Measurements from ENCODE around the gene BGN.

DNA sequence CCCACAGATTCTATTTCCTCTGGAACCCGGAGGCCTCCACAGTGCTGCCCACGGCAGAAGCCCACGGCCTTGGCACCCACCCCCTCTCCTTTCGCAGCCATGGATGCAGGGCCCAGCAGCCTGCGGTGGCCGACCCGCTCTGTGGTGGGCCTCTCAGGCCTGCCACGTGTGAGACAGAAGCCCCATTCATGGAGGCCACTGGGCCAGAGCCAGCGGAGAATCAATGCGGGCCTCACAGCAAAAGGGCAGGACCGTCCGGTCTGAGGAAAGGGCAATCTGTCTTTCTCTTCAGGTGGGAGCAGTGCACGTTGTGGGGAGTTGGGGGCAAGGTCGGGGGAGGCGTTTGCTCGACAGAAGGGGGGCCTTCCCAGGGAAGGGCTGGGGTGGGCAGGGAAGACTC, 16.0 kb upstream of the BGN start:
- no peak for TF ChIP-seq CTCF (conservative IDR thresholded peaks at IDR 0.05)
- TF ChIP-seq ZFX (IDR thresholded peaks at IDR 0.05), result no peak
